GM13977 (cell line): Measurements from ENCODE around the gene NTM.

Experiments used
- DNase-seq: peaks from one replicate; pipeline ENCODE4 v3.0.0; 2012; ENCODE audit warnings: low spot score
- in situ Hi-C: fragments of 300-500 bp; cut with MboI; formaldehyde crosslinking; loops from one replicate; pipeline ENCODE4 v1.12.0; 2022; ENCODE audit warnings: low sequenced_read_pairs, low pct_unique_long_range_greater_than_20kb, mixed read lengths, inconsistent platforms; ENCODE audit not compliant: unreplicated experiment
- TF ChIP-seq, protein P1 (sequence below): IDR thresholded peaks from 2 replicates; pipeline ENCODE4 v1.5.1; 2012; ENCODE audit warnings: mild to moderate bottlenecking, control low read depth; ENCODE audit not compliant: insufficient read depth; ENCODE audit errors: extremely low read depth, missing control alignments

NTM gene

DNA sequence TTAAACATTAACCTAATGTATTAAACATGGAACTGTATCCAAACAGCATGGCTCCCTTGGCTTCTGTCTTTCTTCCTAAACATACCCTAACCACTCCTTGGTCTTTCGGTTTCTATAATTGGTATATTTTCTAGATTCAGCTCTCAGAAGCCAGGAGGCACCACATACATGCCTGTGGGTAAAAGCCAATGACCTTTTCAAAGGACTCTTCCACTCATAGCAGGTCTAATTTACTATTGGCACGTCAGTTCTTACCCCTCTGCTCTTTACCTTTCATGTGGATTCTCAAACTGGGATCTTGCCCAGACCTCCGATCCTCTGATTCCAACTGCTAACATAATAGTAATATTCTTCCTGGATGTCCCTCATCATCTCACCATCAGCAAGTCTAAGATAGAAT is 835.1 kb downstream of the NTM start:
- in situ Hi-C loops, result no loop called here
- TF ChIP-seq, protein P1, sequence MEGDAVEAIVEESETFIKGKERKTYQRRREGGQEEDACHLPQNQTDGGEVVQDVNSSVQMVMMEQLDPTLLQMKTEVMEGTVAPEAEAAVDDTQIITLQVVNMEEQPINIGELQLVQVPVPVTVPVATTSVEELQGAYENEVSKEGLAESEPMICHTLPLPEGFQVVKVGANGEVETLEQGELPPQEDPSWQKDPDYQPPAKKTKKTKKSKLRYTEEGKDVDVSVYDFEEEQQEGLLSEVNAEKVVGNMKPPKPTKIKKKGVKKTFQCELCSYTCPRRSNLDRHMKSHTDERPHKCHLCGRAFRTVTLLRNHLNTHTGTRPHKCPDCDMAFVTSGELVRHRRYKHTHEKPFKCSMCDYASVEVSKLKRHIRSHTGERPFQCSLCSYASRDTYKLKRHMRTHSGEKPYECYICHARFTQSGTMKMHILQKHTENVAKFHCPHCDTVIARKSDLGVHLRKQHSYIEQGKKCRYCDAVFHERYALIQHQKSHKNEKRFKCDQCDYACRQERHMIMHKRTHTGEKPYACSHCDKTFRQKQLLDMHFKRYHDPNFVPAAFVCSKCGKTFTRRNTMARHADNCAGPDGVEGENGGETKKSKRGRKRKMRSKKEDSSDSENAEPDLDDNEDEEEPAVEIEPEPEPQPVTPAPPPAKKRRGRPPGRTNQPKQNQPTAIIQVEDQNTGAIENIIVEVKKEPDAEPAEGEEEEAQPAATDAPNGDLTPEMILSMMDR, result no peak
- no peak for DNase-seq

DNA sequence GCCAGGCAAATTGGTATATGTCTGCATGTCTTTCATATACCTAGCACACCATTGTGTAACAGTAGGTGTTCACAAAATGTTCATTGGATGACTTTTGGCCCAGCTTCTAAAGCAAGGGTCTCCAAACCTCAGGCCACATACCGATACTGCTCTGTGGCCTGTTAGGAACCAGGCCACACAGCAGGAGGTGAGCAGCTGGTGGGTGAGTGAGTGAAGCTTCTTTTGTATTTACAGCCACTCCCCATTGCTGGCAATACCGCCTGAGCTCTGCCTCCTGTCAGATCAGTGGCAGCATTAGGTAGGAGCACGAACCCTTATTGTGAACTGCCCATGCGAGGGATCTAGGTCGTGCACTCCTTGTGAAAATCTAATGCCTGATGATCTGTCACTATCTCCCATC is 836.6 kb downstream of the NTM start:
- TF ChIP-seq, protein P1, result no peak
- in situ Hi-C loops, result no loop called here
- no peak for DNase-seq

DNA sequence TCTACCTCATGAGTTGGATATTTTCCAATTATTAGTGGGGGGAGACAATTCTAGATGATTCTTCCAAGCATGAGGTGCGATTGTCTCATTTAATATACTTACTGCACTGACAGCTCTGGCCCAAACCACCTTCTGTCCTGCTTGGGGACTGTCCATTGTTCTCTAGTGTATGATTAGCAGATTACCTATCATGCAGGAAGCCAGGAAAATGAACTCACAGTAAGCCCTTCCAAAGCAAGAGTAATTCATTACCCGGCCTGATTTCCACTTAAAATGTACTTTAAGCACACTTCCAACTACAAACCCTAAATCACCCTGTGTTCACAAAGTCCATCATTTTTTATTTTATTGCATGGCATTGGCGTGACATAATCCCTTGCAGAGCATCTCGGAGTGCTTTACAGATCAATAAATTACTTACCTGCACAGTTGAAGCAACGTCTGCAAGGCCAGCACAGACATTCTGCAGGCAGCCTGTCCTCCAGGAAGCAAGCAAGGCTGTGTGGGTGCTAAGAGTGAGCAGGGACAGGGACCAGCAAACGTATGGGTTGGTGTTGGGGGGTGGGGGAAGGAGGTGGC is 838.2 kb downstream of the NTM start:
- TF ChIP-seq, protein P1, result no peak
- in situ Hi-C loops, result no loop called here
- DNase-seq, result no peak

DNA sequence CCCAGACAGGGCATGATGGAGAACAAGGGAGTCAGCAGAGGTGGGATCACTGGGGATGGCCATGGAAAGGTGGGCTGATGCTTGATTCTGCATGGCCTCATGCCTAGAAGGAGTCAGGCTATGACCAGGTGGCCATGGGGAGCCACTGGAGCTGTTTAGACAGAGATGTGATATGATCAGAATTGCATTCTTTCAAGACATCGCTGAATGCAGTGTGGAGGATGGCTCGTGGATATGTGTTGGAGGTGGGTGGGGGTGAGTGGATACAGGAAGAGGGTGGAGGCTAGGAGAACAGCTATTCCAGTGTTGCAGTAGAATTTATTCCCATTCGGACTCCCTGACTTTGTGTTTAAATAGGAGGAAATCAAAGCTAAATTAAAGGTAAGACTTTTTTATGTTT is 841.1 kb downstream of the NTM start:
- in situ Hi-C loops, result no loop called here
- no peak for DNase-seq
- TF ChIP-seq, protein P1, result no peak

DNA sequence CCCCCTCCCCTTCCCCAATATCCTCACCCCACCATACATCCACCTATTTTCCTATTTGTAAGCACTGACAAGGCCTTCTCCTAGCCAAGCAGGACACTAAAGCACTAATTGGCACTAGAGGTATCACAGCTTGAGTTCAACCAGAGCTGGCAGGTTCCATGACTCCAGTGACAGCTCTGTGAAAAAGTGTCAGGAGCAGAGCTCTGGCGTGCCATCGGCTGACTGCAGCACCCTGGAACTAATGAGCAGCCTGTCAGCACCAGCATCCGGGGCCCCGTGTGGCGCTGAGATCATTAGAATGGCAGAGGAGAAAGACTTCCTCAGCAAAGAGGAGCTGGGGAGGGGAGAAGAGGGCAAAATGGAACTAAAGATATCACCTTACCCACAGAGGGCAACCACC is 847.4 kb downstream of the NTM start:
- no peak for DNase-seq
- in situ Hi-C loops, result no loop called here
- TF ChIP-seq, protein P1, result no peak

DNA sequence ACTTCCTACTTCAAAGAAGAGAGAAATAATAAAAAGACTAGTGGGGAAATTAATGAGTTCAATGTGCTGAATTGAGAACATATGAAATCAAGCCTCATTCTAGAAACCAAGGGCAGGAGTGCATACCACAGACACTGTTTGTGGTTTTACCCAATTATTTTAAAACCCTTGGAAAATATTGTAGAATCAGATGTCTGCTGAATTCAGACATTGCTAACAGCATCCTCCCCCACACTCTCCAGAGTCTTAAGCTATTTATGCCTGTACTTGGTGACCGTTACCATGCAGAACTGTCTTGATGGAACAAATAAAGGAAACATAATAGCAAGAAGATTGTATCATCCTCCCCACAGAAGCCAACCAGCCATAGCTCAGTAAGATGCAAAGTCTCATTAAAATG is 850.1 kb downstream of the NTM start:
- TF ChIP-seq, protein P1, result no peak
- in situ Hi-C loops, result no loop called here
- no peak for DNase-seq

DNA sequence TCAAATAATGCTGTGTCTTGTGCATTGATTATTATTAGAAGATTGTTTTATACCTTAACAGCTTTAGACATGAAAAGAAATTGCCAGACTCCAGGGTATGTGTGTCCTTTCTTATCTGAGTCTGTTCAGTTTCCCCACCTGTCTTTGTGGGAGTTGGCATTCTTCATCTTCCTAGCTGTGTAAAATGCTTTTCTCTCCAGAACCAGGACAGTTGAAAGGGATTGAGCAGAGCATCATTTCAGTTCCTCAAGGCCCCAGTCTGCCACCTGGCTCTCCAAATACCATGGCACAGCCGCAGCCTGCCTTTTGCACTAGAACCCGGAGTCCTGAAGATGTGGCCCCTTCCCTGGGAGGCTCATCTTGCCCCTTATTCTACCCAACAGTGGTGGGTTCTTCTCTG is 851.9 kb downstream of the NTM start:
- TF ChIP-seq, protein P1, result no peak
- no peak for DNase-seq
- in situ Hi-C loops, result no loop called here
